Endothelial cell of umbilical vein (primary cell): ENCODE measurements around the gene CAMTA1. TPM values are rescaled to one million over a fixed set of nuclear protein-coding genes. Genes with fewer than 3 reads are reported as not detected.

ENCODE experiments used
- BruUV-seq: library from RNA; stranded (reverse); fragments of 400-500 nt; replicated peaks from 2 replicates; lab custom pipeline; 2021; lab: Mats Ljungman, UMichigan
- CTCF ChIA-PET: fragments of 300-600, 350-600 bp; sonication (Branson Sonifier 250); formaldehyde crosslinking; loops from one replicate; lab custom pipeline; 2021; ENCODE audit warnings: antibody characterized with exemption, inconsistent platforms; lab: Charles Lee
- POLR2A ChIA-PET: fragments of 300-600, 350-600 bp; sonication (Branson Sonifier 250); formaldehyde crosslinking; loops from one replicate; lab custom pipeline; 2021; ENCODE audit warnings: antibody characterized with exemption, inconsistent platforms; lab: Charles Lee
- DNase-seq: peaks from one replicate; pipeline ENCODE4 v3.0.0-alpha.2; 2011; ENCODE audit warnings: low read depth, low spot score
- FAIRE-seq: peaks from 2 replicates; lab custom pipeline; 2011; peaks lifted over from hg19 to GRCh38; lab: Jason Lieb, UNC
- H2AFZ ChIP-seq: 2 replicates; pipeline ENCODE4 v1.6.0; 2012; ENCODE audit warnings: low read depth, low read length, control low read depth, inconsistent platforms
- H3K27ac ChIP-seq: 2 replicates; pipeline ENCODE4 v1.5.1; 2011; ENCODE audit warnings: low read depth, mild to moderate bottlenecking, control low read depth, low read length, moderate library complexity; ENCODE audit not compliant: insufficient read depth
- H3K27me3 ChIP-seq, 2 experiments: 2 replicates each; pipeline versions ENCODE4 v1.6.0 to v1.6.1; 2011; ENCODE audit warnings: low read length in 2 of 2, mixed read lengths in 1 of 2; ENCODE audit not compliant: control insufficient read depth in 2 of 2, insufficient read depth in 2 of 2
- H3K36me3 ChIP-seq, 2 experiments: 2 replicates in 1 of 2; 3 replicates in 1 of 2; pipeline ENCODE4 v1.5.1; 2011; ENCODE audit warnings: low read length in 2 of 2, mild to moderate bottlenecking in 1 of 2, moderate library complexity in 1 of 2; ENCODE audit not compliant: control insufficient read depth in 2 of 2, insufficient read depth in 2 of 2; ENCODE audit errors: extremely low read depth in 1 of 2
- H3K4me1 ChIP-seq: 3 replicates; pipeline ENCODE4 v1.5.1; 2011; ENCODE audit warnings: mild to moderate bottlenecking, low read length; ENCODE audit not compliant: control insufficient read depth, insufficient read depth; ENCODE audit errors: extremely low read depth
- H3K4me2 ChIP-seq: 2 replicates; pipeline ENCODE4 v1.6.1; 2011; ENCODE audit warnings: low read length, control low read depth, mixed read lengths; ENCODE audit not compliant: insufficient read depth
- H3K4me3 ChIP-seq, 3 experiments: fragments of 200-600 bp in 1 of 3; sonication (generic), shearing (Covaris generic) in 1 of 3; replicated peaks in 1 of 3; 2 replicates each; pipeline ENCODE4 v1.5.1; 2011 to 2016; ENCODE audit warnings: control low read depth in 3 of 3, low read length in 3 of 3, mild to moderate bottlenecking in 2 of 3, inconsistent platforms in 1 of 3, low read depth in 1 of 3, moderate library complexity in 1 of 3; ENCODE audit not compliant: insufficient read depth in 1 of 3
- H3K79me2 ChIP-seq: 2 replicates; pipeline ENCODE4 v1.6.0; 2012; ENCODE audit warnings: low read length, inconsistent platforms; ENCODE audit not compliant: control insufficient read depth, insufficient read depth
- H3K9ac ChIP-seq: replicated peaks from 2 replicates; pipeline ENCODE3; 2011; ENCODE audit warnings: low read length, control low read depth; ENCODE audit not compliant: insufficient read depth; ENCODE audit errors: extremely low read depth
- H3K9me1 ChIP-seq: replicated peaks from 3 replicates; pipeline ENCODE4 v1.6.0; 2011; ENCODE audit warnings: mild to moderate bottlenecking, low read length; ENCODE audit not compliant: control insufficient read depth, insufficient read depth; ENCODE audit errors: extremely low read depth
- H3K9me3 ChIP-seq: replicated peaks from 2 replicates; pipeline ENCODE4 v1.5.1; 2012; ENCODE audit warnings: low read length, inconsistent platforms; ENCODE audit not compliant: control insufficient read depth, insufficient read depth
- H4K20me1 ChIP-seq: replicated peaks from 2 replicates; pipeline ENCODE3; 2011; ENCODE audit warnings: mild to moderate bottlenecking, low read length; ENCODE audit not compliant: control insufficient read depth, insufficient read depth; ENCODE audit errors: extremely low read depth
- CTCF ChIP-seq, 2 donors: IDR thresholded peaks; 1 replicate in 1 of 2; 2 replicates in 1 of 2; pipeline ENCODE4 v1.5.1; 2011; ENCODE audit warnings: low read length in 2 of 2, mild to moderate bottlenecking in 2 of 2, moderate library complexity in 2 of 2, control low read depth in 1 of 2, inconsistent platforms in 1 of 2, low read depth in 1 of 2; ENCODE audit not compliant: insufficient read depth in 1 of 2; ENCODE audit errors: extremely low read depth in 1 of 2
- EZH2 ChIP-seq: IDR thresholded peaks from 2 replicates; pipeline ENCODE4 v1.6.1; 2012; ENCODE audit warnings: borderline replicate concordance, low read depth, mild to moderate bottlenecking, moderate library complexity, low read length, inconsistent platforms; ENCODE audit not compliant: severe bottlenecking
- FOS ChIP-seq: IDR thresholded peaks from 2 replicates; pipeline ENCODE4 v1.6.1; 2011; ENCODE audit warnings: mild to moderate bottlenecking, low read length, moderate library complexity, borderline replicate concordance; ENCODE audit not compliant: insufficient read depth
- GATA2 ChIP-seq: IDR thresholded peaks from 2 replicates; pipeline ENCODE4 v1.7.0; 2011; ENCODE audit warnings: low read depth, mild to moderate bottlenecking, moderate library complexity, mixed read lengths, low read length; ENCODE audit not compliant: insufficient read length, insufficient read depth
- JUN ChIP-seq: IDR thresholded peaks from 2 replicates; pipeline ENCODE4 v1.6.1; 2011; ENCODE audit warnings: borderline replicate concordance, low read depth; ENCODE audit not compliant: insufficient read length, insufficient read depth
- MAX ChIP-seq: IDR thresholded peaks from 2 replicates; pipeline ENCODE4 v1.6.1; 2011; ENCODE audit not compliant: insufficient read depth, insufficient read length
- MYC ChIP-seq: IDR thresholded peaks from one replicate; pipeline ENCODE4 v1.6.1; 2011; ENCODE audit warnings: mild to moderate bottlenecking, low read depth, low read length
- POLR2A ChIP-seq: IDR thresholded peaks from 2 replicates; pipeline ENCODE4 v1.6.1; 2012; ENCODE audit warnings: low read depth, mild to moderate bottlenecking, control low read depth, low read length
- POLR2AphosphoS5 ChIP-seq: IDR thresholded peaks from 2 replicates; pipeline ENCODE4 v1.6.1; 2012; ENCODE audit warnings: low read depth, mild to moderate bottlenecking, control low read depth, low read length, moderate library complexity; ENCODE audit not compliant: insufficient read depth
- dilution Hi-C: fragments of 300-500 bp; cut with MboI; formaldehyde crosslinking; loops from one replicate; pipeline ENCODE4 v1.15.0; 2019; ENCODE audit warnings: low sequenced_read_pairs; ENCODE audit not compliant: extremely low pct_ligation_motif_present
- intact Hi-C: fragments of 100-400 bp; cut with micrococcal nuclease; formaldehyde crosslinking; loops from one replicate; pipeline ENCODE4 v1.10.0; 2022
- polyA plus RNA-seq, 4 experiments: library from polyadenylated mRNA; depleted of rRNA in 3 of 4; stranded (reverse) in 3 of 4; unstranded in 1 of 4; fragments of >200 nt; gene quantifications; 2 replicates each; pipeline versions ENCODE4 v1.2.1 to v1.2.3, GENCODE V29; 2011 to 2012; ENCODE audit warnings: missing spikeins in 1 of 4
- total RNA-seq: library from RNA; stranded (reverse); gene quantifications from 2 replicates; pipeline ENCODE4 v1.2.3, GENCODE V29; 2021

Gene CAMTA1
- total and polyA plus RNA-seq, 2 donors (not counting 3 experiments of a cell fraction or from before 2014, with no cell fraction given) = 50.8 to 92.7 TPM

GRCh38 chr1:7582460-7582972 is 797.3 kb downstream of the CAMTA1 start:
- Histone ChIP-seq H2AFZ (no peak overlapping the region), H3K9ac (no peak overlapping the region), H3K79me2 (no peaks in the 10 kb centered on the region), H3K4me3 (no peak overlapping the region), H4K20me1 (no peaks in the 10 kb centered on the region), H3K27ac (no peak overlapping the region), H3K4me2 (no peak overlapping the region), H3K4me1 (no peaks in the 10 kb centered on the region), H3K27me3 (no peaks in the 10 kb centered on the region), H3K36me3 (no peaks in the 10 kb centered on the region), H3K9me3 (no peaks in the 10 kb centered on the region), H3K9me1 (no peaks in the 10 kb centered on the region)
- CTCF ChIA-PET = interaction anchor here (1.5 to 2.0 kb wide), 3 partner anchors 55 to 540 kb away, joined by 5 to 15 read pairs (median 7); no protein-coding TSS in a partner anchor
- intact Hi-C loops (no loop called here), dilution Hi-C loops (no loop called here)
- no TSS peak for BruUV-seq
- POLR2A ChIA-PET = no interaction called here
- TF ChIP-seq GATA2 = no peak
- TF ChIP-seq POLR2AphosphoS5 = no peak
- no peak for TF ChIP-seq JUN
- no peak for TF ChIP-seq MYC
- no peak for TF ChIP-seq EZH2
- no peak for TF ChIP-seq MAX
- TF ChIP-seq POLR2A = no peak
- TF ChIP-seq FOS = no peak
- no peak for TF ChIP-seq CTCF (IDR thresholded peaks at IDR 0.05; ENCODE audit: extremely low read depth in 1 of 2, insufficient read depth in 1 of 2, low read depth in 1 of 2, low read length in 2 of 2)
- no peak for DNase-seq
- FAIRE-seq = no peak
